Measurements from ENCODE around the gene C4orf50.

DNA sequence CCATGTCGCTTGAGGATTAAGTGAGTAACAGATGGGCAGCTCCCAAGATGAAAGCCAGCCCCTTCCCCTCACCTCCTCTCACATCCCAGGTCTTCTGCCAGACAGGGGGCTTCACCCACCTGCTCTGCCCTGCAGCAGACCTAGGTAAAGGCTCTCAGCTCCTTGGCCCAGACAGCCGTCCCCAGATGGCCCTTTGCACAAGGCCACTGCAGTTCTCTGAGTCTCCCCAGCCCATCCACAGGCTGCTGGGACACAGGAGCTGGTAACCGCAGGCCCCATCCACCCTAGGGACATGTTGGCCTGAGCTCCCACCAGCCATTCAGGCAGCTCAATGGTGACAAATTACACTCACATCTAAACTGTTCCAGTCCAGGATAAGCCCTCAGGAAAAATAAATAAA is 15.3 kb downstream of the C4orf50 start:
- TF ChIP-seq EZH2 (IDR thresholded peaks at IDR 0.05; ENCODE audit: borderline replicate concordance, low read length) = no peak
- TF ChIP-seq, protein P1, sequence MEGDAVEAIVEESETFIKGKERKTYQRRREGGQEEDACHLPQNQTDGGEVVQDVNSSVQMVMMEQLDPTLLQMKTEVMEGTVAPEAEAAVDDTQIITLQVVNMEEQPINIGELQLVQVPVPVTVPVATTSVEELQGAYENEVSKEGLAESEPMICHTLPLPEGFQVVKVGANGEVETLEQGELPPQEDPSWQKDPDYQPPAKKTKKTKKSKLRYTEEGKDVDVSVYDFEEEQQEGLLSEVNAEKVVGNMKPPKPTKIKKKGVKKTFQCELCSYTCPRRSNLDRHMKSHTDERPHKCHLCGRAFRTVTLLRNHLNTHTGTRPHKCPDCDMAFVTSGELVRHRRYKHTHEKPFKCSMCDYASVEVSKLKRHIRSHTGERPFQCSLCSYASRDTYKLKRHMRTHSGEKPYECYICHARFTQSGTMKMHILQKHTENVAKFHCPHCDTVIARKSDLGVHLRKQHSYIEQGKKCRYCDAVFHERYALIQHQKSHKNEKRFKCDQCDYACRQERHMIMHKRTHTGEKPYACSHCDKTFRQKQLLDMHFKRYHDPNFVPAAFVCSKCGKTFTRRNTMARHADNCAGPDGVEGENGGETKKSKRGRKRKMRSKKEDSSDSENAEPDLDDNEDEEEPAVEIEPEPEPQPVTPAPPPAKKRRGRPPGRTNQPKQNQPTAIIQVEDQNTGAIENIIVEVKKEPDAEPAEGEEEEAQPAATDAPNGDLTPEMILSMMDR (IDR thresholded peaks at IDR 0.05; ENCODE audit: low read length) = no peak

Data from OCI-LY1 (cell line).